Measurements from ENCODE around the gene AMH. TPM values are rescaled to one million over a fixed set of nuclear protein-coding genes. Genes with fewer than 3 reads are reported as not detected.

The AMH gene
- total RNA-seq, 1 experiment from 2014 or later = 21.9 TPM

GRCh38 chr19:2294687-2295335 is 45.7 kb downstream of the AMH start:
- no peaks in the 10 kb centered on the region for H3K9me3 ChIP-seq (ENCODE audit: control insufficient read depth, insufficient read depth, low read depth, low read length)
- H3K36me3 ChIP-seq (ENCODE audit: control insufficient read depth, insufficient read depth, low read length) = no peaks in the 10 kb centered on the region
- in situ Hi-C loops (cut with HindIII; ENCODE audit: low pct_unique_long_range_greater_than_20kb, low sequenced_read_pairs) = no loop called here
- ChIA-PET CTCF (no interaction called here), POLR2A (no interaction called here)
- ATAC-seq (peak; percentile 58), DNase-seq (ENCODE audit: low read depth, low spot score) (no peak)
- no peaks in the 10 kb centered on the region for H3K4me1 ChIP-seq (ENCODE audit: control insufficient read depth, insufficient read depth, low read length)
- intact Hi-C loops (cut with micrococcal nuclease; ENCODE audit: unreplicated experiment) = no loop called here
- no peak overlapping the region for H3K27ac ChIP-seq (ENCODE audit: low read length)
- no peaks in the 10 kb centered on the region for H3K27me3 ChIP-seq (ENCODE audit: control insufficient read depth, insufficient read depth, low read length)
- H3K4me3 ChIP-seq (ENCODE audit: low read depth in 2 of 2, low read length in 2 of 2) = no peak overlapping the region
- BruUV-seq (replicated peaks) = no TSS peak
- TF ChIP-seq SIN3A (IDR thresholded peaks at IDR 0.05; ENCODE audit: borderline replicate concordance, insufficient read depth, low read depth, low read length) (no peak), TCF7L2 (IDR thresholded peaks at IDR 0.05; ENCODE audit: low read depth, low read length) (no peak), POLR2AphosphoS5 (IDR thresholded peaks at IDR 0.05; ENCODE audit: low read depth, low read length) (no peak), CTCF (IDR thresholded peaks at IDR 0.05) (no peak)
- TF ChIP-seq, protein P1, sequence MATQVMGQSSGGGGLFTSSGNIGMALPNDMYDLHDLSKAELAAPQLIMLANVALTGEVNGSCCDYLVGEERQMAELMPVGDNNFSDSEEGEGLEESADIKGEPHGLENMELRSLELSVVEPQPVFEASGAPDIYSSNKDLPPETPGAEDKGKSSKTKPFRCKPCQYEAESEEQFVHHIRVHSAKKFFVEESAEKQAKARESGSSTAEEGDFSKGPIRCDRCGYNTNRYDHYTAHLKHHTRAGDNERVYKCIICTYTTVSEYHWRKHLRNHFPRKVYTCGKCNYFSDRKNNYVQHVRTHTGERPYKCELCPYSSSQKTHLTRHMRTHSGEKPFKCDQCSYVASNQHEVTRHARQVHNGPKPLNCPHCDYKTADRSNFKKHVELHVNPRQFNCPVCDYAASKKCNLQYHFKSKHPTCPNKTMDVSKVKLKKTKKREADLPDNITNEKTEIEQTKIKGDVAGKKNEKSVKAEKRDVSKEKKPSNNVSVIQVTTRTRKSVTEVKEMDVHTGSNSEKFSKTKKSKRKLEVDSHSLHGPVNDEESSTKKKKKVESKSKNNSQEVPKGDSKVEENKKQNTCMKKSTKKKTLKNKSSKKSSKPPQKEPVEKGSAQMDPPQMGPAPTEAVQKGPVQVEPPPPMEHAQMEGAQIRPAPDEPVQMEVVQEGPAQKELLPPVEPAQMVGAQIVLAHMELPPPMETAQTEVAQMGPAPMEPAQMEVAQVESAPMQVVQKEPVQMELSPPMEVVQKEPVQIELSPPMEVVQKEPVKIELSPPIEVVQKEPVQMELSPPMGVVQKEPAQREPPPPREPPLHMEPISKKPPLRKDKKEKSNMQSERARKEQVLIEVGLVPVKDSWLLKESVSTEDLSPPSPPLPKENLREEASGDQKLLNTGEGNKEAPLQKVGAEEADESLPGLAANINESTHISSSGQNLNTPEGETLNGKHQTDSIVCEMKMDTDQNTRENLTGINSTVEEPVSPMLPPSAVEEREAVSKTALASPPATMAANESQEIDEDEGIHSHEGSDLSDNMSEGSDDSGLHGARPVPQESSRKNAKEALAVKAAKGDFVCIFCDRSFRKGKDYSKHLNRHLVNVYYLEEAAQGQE (IDR thresholded peaks at IDR 0.05; ENCODE audit: insufficient read depth in 1 of 2, low read depth in 2 of 2, low read length in 1 of 2) = no peak

DNA sequence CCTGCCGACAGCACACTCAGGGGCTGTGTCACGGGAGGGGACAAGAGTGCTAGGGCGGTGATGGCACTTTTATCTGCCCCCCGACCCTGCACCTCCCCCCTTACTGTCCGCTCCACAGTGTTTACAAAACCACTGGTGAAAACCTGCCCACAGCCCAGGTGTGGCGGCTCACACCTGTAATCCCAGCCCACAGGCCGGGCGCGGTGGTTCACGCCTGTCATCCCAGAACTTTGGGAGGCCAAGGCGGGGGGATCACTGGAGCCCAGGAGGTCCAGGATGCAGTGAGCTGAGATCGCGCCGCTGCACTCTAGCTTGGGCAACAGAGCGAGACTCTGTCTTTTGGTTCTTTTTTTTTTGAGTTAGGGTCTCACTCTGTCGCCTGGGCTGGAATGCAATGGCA is 47.0 kb downstream of the AMH start:
- ChIA-PET POLR2A (no interaction called here), CTCF (no interaction called here)
- no peaks in the 10 kb centered on the region for H3K4me1 ChIP-seq (ENCODE audit: control insufficient read depth, insufficient read depth, low read length)
- no TSS peak for BruUV-seq (replicated peaks)
- H3K9me3 ChIP-seq (ENCODE audit: control insufficient read depth, insufficient read depth, low read depth, low read length) = no peaks in the 10 kb centered on the region
- ATAC-seq (no peak), DNase-seq (ENCODE audit: low read depth, low spot score) (no peak)
- H3K27ac ChIP-seq (ENCODE audit: low read length) = no peak overlapping the region
- intact Hi-C loops (cut with micrococcal nuclease; ENCODE audit: unreplicated experiment) (no loop called here), in situ Hi-C loops (cut with HindIII; ENCODE audit: low pct_unique_long_range_greater_than_20kb, low sequenced_read_pairs) (no loop called here)
- no peaks in the 10 kb centered on the region for H3K36me3 ChIP-seq (ENCODE audit: control insufficient read depth, insufficient read depth, low read length)
- TF ChIP-seq TCF7L2 (IDR thresholded peaks at IDR 0.05; ENCODE audit: low read depth, low read length) = no peak
- TF ChIP-seq, protein P1 (IDR thresholded peaks at IDR 0.05; ENCODE audit: insufficient read depth in 1 of 2, low read depth in 2 of 2, low read length in 1 of 2) = no peak
- TF ChIP-seq POLR2AphosphoS5 (IDR thresholded peaks at IDR 0.05; ENCODE audit: low read depth, low read length) = no peak
- no peak for TF ChIP-seq CTCF (IDR thresholded peaks at IDR 0.05)
- no peak for TF ChIP-seq SIN3A (IDR thresholded peaks at IDR 0.05; ENCODE audit: borderline replicate concordance, insufficient read depth, low read depth, low read length)
- H3K27me3 ChIP-seq (ENCODE audit: control insufficient read depth, insufficient read depth, low read length) = no peaks in the 10 kb centered on the region
- H3K4me3 ChIP-seq (ENCODE audit: low read depth in 2 of 2, low read length in 2 of 2) = no peak overlapping the region
